ENCODE data around the gene AFAP1.

DNA sequence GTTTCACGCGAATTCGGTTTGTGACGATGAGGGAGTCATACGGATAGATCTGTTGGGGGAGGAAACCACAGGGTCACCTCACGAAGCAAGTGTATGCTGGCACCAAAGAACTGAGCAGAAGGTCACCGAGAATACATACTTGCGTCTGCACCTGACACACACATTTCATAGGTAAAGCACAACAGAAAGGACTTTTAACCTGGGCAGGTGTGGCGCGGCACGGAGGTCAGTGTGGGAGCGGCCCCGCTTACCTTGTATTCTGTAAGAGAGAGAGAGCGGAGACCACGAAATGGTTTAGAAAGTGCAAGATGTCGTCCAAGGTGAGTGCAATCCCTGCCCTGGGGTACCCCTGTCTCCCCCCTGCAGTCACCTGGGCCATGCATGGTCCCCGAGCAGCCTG is 43.6 kb upstream of the AFAP1 start:
- TF ChIP-seq, protein P1, sequence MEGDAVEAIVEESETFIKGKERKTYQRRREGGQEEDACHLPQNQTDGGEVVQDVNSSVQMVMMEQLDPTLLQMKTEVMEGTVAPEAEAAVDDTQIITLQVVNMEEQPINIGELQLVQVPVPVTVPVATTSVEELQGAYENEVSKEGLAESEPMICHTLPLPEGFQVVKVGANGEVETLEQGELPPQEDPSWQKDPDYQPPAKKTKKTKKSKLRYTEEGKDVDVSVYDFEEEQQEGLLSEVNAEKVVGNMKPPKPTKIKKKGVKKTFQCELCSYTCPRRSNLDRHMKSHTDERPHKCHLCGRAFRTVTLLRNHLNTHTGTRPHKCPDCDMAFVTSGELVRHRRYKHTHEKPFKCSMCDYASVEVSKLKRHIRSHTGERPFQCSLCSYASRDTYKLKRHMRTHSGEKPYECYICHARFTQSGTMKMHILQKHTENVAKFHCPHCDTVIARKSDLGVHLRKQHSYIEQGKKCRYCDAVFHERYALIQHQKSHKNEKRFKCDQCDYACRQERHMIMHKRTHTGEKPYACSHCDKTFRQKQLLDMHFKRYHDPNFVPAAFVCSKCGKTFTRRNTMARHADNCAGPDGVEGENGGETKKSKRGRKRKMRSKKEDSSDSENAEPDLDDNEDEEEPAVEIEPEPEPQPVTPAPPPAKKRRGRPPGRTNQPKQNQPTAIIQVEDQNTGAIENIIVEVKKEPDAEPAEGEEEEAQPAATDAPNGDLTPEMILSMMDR (IDR thresholded peaks at IDR 0.05; ENCODE audit: insufficient read depth, low read depth, low read length) = no peak
- TF ChIP-seq EZH2 (IDR thresholded peaks at IDR 0.05; ENCODE audit: insufficient read depth, low read length) = no peak

Measured in astrocyte (in vitro differentiated cells and primary cell).